ENCODE results near the gene DYSF.

- no peak for TF ChIP-seq POLR2A (IDR thresholded peaks at IDR 0.05)
- no peak for TF ChIP-seq CTCF (IDR thresholded peaks at IDR 0.05)
Observed at GRCh38 chr2:71460056-71460455, 6.7 kb downstream of the DYSF start.
